Activated CD8-positive, alpha-beta memory T cell treated with anti-CD3 and anti-CD28 coated beads, Interleukin-2, amount 50 U/mL, for 4 hours (primary cell): ENCODE data around the gene RBM6.
"Not testable (repeated sequence)": the region's sequence is repeated elsewhere in the genome, so short reads cannot be mapped to it uniquely, and the experiment has no call there.

Experiments
- DNase-seq: peaks from one replicate; pipeline ENCODE4 v3.0.0-alpha.2; 2020

RBM6 gene

DNA sequence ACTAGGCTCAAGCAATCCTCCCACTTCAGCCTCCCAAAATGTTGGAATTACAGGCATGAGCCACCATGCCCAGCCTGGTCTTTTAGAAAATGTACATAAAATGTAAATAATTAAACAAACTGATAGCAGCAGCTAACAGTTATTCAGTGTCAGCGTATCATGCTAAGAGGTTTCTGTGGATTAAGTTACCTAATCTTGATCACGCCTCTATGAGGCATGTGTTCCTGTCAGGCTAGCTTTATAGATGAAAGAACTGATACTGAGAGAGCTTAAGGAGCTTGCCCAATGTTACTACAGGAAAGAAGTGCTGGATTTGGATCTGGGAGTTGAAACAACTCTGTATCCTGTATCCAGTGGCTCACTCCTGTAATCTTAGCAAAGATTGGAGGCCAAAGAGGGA, 25.0 kb upstream of the RBM6 start:
- no peak for DNase-seq

DNA sequence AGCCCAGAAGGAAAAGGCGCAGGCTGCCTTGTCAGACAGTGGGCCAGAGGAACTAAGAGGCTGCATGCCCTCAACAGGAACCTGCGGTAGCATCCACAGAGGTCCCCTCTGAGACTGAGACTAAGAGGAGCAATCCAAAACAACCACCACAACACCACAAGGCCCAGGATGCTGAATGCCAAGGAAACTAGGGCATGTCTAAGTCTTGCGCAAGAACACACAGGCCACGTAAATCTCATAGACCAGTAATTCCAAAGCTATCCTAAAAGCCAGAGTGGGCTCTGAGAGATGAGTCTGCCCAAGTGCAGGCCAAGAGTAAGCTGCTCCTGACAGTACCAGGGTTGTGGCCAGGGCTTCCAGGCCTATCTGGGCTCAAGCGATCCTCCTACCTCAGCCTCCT, 23.3 kb upstream of the RBM6 start:
- DNase-seq = no peak

DNA sequence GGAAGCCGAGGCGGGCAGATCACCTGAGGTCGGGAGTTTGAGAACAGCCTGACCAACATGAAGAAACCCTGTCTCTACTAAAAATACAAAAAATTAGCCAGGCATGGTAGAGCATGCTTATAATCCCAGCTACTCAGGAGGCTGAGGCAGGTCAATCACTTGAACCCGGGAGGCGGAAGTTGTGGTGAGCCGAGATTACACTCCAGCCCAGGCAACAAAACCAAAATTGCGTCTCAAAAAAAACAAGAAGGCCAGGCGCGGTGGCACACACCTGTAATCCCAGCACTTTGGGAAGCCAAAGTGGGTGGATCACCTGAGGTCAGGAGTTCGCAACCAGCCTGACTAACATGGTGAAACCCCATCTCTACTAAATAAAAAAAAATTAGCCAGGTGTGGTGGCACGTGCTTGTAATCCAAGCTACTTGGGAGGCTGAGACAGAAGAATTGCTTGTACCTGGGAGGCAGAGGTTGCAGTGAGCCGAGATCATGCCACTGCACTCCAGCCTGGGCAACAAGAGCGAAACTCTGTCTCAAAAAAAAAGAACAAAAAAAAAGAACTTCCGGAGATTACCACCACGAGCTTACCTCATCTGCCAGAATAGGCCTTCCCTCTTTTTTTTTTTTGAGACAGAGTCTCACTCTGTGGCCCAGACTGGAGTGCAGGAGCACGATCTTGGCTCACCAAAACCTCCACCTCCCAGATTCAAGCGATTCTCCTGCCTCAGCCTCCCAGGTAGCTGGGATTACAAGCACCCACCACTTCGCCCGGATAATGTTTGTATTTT, 22.0 kb upstream of the RBM6 start:
- DNase-seq = not testable (repeated sequence)

DNA sequence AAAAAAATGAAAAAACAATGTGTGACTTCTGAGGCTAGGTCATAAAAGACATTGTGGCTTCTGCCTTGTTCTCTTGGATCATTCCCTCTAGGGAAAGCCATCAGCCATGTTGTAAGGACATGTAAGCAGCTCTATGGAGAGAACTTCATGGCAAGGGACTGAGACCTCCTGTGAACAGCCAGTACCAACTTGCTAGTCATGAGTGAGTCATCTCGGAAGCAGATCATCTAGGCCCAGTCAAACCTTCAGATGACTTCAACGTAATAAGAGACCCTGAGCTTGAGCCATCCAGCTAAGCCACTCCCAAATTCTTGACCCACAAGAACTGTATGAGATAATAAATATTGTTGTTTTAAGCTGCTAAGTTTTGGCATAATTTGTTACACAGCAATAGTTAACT, 15.3 kb upstream of the RBM6 start:
- no peak for DNase-seq

DNA sequence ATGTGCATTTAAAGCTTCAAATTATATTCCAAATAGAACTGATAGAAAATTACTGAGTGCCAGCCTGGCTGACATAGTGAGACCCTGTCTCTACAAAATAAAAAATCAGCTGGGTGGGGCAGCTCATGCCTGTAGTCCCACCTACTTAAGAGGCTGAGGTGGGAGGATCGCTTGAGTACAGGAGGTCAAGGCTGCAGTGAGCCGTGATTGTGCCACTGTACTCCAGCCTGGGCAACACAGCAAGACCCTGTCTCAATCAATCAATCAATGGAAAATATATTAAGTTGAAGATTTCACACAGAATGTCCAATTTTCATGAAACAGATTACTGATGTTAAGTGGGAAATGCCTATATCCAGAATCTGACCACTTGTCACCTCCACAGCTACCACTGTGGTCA, 14.5 kb upstream of the RBM6 start:
- DNase-seq = no peak

DNA sequence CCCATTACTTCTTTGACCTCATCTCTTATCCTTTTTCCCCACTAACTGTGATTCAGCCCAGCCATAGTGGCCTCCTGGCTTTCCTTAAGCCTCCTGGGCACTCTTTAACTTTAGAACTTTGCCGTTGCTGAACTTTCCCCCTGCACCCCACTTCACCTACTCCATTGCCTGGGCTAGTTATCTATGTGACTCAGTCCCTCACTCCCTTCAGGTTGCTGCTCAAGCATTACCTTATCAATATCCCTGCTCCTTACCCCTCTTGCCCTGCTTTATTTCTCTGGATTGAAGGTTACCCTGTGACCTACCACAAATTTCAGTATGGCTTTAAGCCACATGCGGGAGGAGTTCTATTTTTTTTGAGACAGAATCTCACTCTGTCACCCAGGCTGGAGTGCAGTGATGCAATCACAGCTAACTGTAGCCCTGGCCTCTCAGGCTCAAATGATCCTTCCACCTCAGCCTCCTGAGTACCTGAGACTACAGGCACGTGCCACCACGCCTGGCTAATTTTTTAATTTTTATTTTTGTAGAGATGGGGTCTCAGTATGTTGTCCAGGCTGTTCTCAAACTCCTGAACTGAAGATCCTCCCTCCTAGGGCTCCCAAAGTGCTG, 13.7 kb upstream of the RBM6 start:
- no peak for DNase-seq

DNA sequence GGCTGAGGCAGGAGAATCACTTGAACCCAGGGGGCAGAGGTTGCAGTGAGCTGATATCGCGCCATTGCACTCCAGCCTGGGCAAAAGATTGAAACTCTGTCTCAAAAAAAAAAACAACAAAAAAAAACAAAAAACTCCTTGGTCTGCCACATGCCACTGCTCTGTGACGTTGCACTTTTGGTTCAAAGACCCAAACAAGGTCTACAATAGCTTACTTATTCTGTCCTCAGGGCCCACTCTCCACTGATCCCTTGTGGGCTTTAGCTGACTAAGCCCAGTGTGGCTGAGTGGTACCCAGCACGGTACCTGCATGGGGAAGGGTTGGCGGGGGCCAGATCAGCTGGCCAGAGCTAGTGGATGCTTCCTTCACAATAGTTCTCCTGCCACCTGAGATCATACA, 12.2 kb upstream of the RBM6 start:
- DNase-seq = no peak

DNA sequence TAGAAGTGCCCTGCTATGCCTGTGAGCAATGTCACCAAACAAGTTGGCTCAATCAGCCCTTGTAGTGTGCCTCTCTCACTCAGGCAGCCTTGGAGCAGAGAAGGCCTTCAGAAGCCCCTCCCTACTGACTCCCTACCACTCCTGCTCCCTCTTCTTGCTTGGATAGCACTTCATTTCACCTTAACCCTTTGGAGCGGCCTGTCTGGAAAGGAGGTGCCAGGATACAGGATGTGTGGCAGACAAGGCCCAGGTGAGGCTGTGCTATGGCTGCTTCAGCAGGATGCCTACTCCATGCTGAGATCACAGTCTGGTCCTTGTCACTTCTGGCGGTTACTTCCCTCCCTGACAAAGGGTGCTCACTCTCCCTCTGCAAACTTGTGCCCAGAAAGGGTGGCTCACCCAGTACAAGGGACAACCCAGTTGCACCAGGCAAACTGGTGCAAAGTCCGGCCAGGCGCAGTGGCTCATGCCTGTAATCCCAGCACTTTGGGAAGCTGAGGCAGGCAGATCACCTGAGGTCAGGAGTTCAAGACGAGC, 11.4 kb upstream of the RBM6 start:
- DNase-seq = no peak

DNA sequence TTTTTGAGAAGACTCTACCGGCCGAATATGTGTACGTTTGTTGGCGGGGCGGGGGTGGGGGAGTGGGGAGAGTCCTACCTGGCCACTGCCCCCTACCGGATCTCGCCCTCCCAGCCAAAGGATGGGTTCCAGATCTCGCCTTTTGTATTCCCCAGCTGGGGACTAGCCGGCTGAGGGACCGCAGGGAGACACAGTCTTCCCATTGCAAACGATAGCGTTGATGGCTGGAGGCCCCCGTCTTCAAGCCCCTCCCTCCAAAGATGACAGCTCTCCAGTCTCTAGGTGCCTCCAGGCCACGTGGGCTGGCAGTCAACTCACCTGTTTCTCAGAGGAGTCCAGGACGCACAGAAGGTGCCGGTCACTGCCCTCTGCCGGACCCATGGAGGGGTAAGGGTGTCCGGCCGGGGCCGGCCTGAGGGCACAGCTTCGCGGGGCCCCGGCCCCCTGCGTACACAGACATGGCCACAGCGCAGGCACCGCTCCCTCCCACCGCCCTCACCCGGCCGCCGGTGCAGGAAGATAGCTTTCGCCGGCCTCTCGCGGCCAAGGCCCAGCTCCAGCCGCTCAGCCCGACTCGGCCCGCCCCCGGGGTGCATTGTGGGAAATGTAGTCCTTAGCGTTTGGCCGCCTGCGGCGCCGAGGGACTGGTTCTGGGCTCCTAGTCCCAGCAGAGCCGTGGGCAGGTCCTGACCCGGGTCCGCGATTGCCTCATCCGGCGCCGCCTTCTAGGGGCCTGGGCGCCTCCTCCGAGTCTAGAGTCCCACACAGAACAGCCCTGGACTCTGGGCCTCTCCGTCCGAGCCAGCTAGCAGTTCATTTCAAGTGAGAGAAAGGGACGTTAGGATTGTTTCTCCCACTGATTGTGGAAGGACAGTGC, 10.4 kb upstream of the RBM6 start, which contains the start of gene MON1A:
Gene MON1A, minus strand, starts transcription at position 521 of the 877 bp plus-strand sequence. CDS start 16,465 bp downstream, outside the sequence.
- DNase-seq = peak; percentile 91

DNA sequence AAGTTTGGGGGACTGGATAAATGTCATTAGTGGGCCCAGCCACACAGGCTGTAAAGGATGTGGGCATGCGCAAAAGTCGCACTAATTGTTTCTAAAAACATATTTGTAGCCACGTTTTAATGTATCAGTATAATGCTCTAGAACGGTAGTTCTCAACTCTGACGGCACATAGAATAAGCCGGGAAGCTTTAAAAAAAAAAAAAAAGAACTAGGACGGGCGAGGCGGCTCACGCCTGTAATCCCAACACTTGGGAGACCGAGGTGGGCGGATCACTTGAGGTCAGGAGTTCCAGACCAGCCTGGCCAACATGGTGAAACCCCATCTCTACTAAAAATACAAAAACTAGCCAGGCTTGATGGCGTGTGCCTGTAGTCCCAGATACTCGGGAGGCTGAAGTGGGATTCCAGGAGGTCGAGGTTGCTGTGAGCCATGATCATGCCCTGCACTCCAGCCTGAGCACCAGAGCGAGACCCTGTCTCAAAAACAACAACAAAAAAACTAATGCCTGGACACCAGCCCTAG, 9.7 kb upstream of the RBM6 start:
- DNase-seq = no peak

DNA sequence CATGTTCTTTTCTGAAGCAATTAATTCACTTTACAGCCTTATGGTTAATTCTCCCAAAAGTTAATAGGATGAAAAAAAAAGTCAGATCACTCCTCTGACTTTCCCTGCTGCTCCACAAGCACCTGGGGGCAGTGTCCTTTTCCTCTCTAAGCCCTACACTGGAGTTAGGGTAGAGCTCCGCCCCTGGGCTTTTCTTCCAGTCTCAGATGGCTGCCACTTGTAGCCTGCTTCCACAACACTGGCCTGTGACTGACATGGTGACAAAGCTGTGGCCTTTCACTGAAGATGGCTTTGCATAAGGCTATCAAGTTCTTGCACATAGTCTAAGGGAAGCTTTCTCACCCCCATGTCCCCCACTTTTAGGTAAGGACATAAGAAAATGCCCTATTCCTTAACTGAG, 9.0 kb upstream of the RBM6 start:
- DNase-seq = no peak

DNA sequence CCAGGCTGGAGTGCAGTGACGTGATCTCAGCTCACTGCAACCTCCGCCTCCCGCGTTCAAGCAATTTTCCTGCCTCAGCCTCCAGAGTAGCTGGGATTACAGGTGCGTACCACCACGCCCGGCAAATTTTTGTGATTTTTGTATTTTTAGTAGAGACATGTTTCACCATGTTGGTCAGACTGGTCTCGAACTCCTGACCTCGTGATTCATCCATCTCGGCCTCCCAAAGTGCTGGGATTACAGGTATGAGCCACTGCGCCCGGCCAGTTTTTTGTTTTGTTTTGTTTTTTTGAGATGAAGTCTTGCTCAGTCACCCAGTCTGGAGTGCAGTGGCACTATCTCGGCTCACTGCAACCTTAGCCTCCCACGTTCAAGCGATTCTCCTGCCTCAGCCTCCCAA, 7.7 kb upstream of the RBM6 start:
- DNase-seq = not testable (repeated sequence)

DNA sequence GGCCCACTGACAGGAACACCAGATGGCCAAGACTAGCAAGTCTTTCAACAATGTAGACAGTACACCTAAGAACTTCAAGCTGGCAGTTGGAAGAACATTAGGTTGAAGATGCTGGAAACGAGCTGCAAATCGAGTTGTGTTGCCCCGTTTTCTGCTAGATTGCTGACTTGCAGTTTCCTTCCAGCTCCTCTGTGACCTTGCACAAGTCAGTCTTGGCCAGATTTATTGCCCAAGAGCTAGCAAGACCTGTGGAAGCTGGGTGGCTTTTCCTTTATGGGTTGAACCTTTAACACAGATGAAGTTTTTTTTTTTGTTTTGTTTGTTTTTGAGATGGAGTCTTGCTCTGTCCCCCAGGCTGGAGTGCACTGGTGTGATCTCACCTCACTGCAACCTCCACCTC, 2.9 kb upstream of the RBM6 start:
- no peak for DNase-seq

DNA sequence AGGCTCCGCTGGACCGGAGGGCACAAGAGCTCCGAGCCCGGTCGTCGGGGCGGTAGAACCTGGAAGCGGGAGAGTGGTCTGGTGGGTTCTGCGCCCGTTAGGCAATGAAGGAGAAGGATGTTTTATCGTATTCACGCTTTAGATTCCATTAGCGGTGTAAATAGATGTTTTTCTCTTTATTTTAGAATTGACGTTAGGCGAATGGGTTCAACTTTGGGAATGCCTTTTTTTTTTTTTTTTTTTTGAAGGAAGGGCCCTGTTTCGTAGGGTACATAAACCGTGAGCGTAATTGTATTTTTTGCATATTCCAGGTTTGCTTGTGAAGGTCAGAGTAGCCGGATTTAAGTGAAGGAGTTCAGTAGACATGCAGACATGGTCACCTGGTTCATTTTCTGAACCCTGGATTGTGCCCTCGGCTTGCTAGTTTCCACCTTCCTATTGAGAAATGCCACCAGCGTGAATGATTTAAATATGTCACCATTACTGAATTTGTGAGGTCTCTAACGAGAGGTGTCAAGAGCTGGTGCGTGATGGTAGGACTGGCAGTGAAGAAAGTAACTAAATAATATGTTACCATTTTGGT, 808 bp downstream of the RBM6 start:
- DNase-seq = no peak

DNA sequence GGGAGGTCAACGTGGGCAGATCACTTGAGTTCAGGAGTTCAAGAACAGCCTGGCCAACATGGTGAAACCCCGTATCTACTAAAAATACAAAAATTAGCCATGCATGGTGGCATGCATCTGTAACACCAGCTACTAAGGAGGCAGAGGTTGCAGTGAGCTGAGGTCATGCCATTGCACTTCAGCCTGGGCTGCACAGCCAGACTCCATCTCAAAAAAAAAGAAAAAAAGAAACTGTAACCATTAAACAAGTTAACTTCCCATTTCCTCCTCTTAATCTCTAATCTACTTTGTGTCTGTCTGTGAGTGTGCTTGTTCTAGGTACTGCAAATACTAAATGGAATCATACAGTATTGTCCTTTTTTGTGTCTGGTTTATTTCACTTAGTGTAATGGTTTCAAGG, 2.7 kb downstream of the RBM6 start:
- no peak for DNase-seq

DNA sequence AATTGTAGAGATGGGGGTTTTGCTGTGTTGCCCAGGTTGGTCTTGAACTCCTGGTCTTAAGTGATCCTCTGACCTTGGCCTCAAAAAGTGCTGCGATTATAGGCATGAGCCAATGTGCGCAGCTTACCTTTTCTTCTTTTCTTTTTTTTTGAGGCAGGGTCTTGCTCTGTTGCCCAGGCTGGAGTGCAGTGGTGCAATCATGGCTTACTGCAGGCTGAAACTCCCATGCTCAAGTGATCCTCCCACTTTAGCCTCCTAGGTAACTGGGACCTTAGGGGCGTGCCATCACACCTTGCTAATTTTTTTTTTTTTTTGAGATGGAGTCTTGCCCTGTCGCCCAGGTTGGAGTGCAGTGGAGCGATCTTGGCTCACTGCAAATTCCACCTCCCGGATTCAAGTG, 13.0 kb downstream of the RBM6 start:
- no peak for DNase-seq

DNA sequence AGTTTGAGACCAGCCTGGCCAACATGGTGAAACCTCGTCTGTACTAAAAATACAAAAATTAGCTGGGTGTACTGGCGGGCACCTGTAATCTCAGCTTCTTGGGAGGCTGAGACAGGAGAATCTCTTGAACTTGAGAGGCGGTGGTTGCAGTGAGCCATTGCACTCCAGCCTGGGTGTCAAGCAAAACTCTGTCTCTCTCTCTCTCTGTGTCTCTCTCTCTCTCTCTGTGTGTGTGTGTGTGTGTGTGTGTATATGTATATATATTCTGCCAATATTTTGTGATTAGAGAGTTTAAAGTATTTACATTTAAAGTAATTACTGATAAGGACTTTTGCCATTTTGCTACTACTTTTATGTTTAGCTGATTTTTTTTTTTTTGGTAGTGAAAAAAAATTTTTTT, 15.7 kb downstream of the RBM6 start:
- no peak for DNase-seq

DNA sequence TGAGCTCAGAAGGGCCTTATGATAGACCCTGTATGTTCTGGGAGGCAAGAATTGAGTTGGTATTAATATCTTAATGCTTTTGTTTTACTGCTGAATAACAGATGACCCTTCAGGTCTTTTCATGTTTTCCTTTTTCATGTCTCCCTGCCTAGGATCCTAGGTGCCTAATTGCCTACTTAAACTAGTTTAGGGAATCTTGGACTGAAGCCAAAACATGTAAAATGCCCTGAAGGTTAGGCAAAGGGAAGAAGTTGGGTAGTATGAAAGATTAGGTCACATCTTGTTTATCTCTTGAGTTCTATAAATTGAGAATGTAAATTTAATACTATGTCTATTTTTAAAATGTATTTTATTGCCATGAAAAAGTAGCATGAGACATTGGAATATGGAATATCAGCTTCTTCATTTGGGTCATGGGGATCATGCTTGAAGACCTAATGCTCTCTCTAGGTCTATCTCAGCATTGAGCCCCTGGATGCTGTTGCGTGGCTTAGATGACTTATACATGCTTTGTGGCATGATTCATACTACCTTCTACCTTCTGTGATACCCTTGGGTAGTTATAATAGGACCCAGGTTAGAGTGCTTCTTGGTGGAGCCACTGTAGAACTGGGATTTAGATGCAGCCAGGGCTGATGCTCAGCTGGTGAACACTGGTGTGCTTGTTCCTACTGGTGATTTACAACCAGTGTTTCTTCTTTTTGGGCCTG, 26.4 kb downstream of the RBM6 start:
- no peak for DNase-seq

DNA sequence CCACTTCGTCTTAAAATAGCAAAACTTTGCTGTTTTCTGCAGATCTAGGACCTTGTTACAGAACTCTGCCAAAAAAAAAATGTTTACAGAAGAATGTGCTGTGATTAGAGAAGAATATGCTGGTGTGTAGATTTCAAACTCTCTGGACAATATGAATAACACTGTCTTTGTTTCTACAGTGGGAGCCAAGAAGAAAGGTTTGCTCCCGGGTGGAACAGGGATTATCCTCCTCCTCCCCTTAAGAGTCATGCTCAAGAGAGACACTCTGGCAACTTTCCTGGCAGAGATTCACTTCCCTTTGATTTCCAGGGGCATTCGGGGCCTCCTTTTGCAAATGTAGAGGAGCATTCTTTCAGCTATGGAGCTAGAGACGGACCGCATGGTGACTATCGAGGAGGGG, 27.3 kb downstream of the RBM6 start:
- DNase-seq = no peak

DNA sequence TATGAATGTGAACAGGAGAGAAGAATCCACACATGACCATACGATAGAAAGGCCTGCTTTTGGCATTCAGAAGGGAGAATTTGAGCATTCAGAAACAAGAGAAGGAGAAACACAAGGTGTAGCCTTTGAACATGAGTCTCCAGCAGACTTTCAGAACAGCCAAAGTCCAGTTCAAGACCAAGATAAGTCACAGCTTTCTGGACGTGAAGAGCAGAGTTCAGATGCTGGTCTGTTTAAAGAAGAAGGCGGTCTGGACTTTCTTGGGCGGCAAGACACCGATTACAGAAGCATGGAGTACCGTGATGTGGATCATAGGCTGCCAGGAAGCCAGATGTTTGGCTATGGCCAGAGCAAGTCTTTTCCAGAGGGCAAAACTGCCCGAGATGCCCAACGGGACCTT, 28.4 kb downstream of the RBM6 start:
- DNase-seq = no peak

DNA sequence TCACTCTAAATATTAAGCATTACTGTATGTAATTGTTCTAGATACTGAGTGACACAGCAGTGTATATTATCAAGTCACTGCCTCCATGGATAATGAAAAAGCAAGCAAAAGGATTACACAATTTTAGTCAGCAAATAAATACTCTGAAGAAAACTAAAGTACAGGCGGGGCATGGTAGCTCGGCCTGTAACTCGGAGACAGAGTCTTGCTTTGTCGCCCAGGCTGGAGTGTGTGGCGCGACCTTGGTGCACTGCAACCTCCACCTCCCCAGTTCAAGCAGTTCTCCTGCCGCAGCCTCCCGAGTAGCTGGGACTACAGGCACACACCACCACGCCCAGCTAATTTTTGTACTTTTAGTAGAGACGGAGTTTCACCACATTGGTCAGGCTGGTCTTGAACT, 32.7 kb downstream of the RBM6 start:
- DNase-seq = no peak

DNA sequence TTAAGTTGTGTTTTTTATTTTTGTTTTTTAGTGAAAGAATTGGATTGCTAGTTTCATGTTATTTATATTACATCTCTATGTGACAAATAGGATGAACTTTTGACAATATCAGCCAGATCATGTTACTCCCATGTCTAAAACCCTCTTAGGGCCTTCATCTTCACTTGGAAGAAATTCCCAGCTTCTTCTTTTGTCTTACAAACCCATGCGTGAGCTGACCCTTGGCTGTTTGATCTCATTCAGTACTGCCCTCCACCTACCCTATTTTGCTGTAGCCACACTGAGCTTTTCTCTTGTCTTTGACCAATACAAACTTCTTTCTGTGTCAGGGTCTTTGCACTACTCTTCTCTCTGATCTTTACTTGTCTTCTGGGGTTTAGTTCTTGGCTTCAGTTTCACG, 37.0 kb downstream of the RBM6 start:
- DNase-seq = no peak
